Keratinocyte (primary cell): ENCODE data around the gene KCNK7.
"Not testable (repeated sequence)": the region's sequence is repeated elsewhere in the genome, so short reads cannot be mapped to it uniquely, and the experiment has no call there.

ENCODE experiments used
- EZH2 ChIP-seq: IDR thresholded peaks from one replicate; pipeline ENCODE4 v1.6.1; 2012; ENCODE audit warnings: inconsistent platforms, mild to moderate bottlenecking, low read length, moderate library complexity
- TF ChIP-seq, protein P1 (sequence below), 3 experiments: IDR thresholded peaks in 1 of 3; conservative IDR thresholded peaks in 1 of 3; optimal IDR thresholded peaks in 1 of 3; 2 replicates in 2 of 3; 3 replicates in 1 of 3; pipeline versions ENCODE3 to v1.5.1; 2011; ENCODE audit warnings: low read length in 3 of 3, mild to moderate bottlenecking in 3 of 3, moderate library complexity in 2 of 3, control low read depth in 1 of 3, inconsistent platforms in 1 of 3; ENCODE audit not compliant: insufficient read depth in 2 of 3; ENCODE audit errors: extremely low read depth in 1 of 3

GRCh38 chr11:65639228-65639597 is 43.6 kb upstream of the KCNK7 start:
- TF ChIP-seq, protein P1, sequence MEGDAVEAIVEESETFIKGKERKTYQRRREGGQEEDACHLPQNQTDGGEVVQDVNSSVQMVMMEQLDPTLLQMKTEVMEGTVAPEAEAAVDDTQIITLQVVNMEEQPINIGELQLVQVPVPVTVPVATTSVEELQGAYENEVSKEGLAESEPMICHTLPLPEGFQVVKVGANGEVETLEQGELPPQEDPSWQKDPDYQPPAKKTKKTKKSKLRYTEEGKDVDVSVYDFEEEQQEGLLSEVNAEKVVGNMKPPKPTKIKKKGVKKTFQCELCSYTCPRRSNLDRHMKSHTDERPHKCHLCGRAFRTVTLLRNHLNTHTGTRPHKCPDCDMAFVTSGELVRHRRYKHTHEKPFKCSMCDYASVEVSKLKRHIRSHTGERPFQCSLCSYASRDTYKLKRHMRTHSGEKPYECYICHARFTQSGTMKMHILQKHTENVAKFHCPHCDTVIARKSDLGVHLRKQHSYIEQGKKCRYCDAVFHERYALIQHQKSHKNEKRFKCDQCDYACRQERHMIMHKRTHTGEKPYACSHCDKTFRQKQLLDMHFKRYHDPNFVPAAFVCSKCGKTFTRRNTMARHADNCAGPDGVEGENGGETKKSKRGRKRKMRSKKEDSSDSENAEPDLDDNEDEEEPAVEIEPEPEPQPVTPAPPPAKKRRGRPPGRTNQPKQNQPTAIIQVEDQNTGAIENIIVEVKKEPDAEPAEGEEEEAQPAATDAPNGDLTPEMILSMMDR (optimal IDR thresholded peaks at IDR 0.05 in 1 of 3, IDR thresholded peaks at IDR 0.05 in 1 of 3, conservative IDR thresholded peaks at IDR 0.05 in 1 of 3; ENCODE audit: extremely low read depth in 1 of 3, insufficient read depth in 2 of 3, low read length in 3 of 3): not testable (repeated sequence)
- not testable (repeated sequence) for TF ChIP-seq EZH2
